Thyroid gland (tissue), 4 donors: ENCODE data around the gene HYAL2. TPM values are rescaled to one million over a fixed set of nuclear protein-coding genes. Genes with fewer than 3 reads are reported as not detected.

Experiments
- DNase-seq, 2 donors: peaks; one replicate each; pipeline ENCODE4 v3.0.0-alpha.2; 2019
- H3K27ac ChIP-seq, 3 donors: fragments of 200-600 bp; sonication (generic); 1 replicate in 2 of 3; 2 replicates in 1 of 3; pipeline ENCODE4 v1.5.1; 2016 to 2019; ENCODE audit warnings: mild to moderate bottlenecking in 1 of 3, moderate library complexity in 1 of 3
- H3K27me3 ChIP-seq: fragments of 200-600 bp; sonication (generic); one replicate; pipeline ENCODE4 v1.5.1; 2019
- H3K36me3 ChIP-seq, 2 donors: fragments of 200-600 bp; sonication (generic); one replicate each; pipeline ENCODE4 v1.5.1; 2016 to 2019
- H3K4me1 ChIP-seq, 2 donors: fragments of 200-600 bp; sonication (generic); one replicate each; pipeline ENCODE4 v1.5.1; 2017 to 2019
- H3K4me3 ChIP-seq, 3 donors: fragments of 200-600 bp; sonication (generic); replicated peaks in 1 of 3; 1 replicate in 2 of 3; 2 replicates in 1 of 3; pipeline ENCODE4 v1.5.1; 2016; ENCODE audit warnings: mild to moderate bottlenecking in 1 of 3
- H3K9me3 ChIP-seq: fragments of 200-600 bp; sonication (generic); one replicate; pipeline ENCODE4 v1.5.1; 2017
- CTCF ChIP-seq, 6 experiments: fragments of 200-600 bp in 3 of 6; fragments of 450-650 bp in 3 of 6; sonication (generic) in 3 of 6; IDR thresholded peaks; one replicate each; pipeline ENCODE4 v1.5.1; 2016 to 2019; ENCODE audit warnings: antibody characterized with exemption in 6 of 6, mild to moderate bottlenecking in 2 of 6, inconsistent platforms in 1 of 6, moderate library complexity in 1 of 6
- POLR2A ChIP-seq, 2 donors: fragments of 450-650 bp; IDR thresholded peaks; one replicate each; pipeline ENCODE4 v1.6.1; 2017; ENCODE audit warnings: antibody characterized with exemption in 2 of 2, mild to moderate bottlenecking in 2 of 2, moderate library complexity in 1 of 2
- WGBS, 2 donors: methylation state at CpG; one replicate each; pipeline ENCODE4 v1.1.5; 2017; 5-methylcytosine and 5-hydroxymethylcytosine counted together
- intact Hi-C: fragments of 100-400 bp; cut with DNase I; formaldehyde crosslinking; loops from one replicate; pipeline ENCODE4 v1.15.1; 2023
- total RNA-seq, 4 donors: library from RNA; depleted of rRNA; stranded (reverse); fragments of >200 nt; gene quantifications; one replicate each; pipeline ENCODE4 v1.2.3, GENCODE V29; 2016

Gene HYAL2
- total RNA-seq, 4 donors from 2014 or later = 133 to 206 (median 158) TPM

- Histone ChIP-seq H3K4me1 (peaks cover 55 to 65% of the 10 kb centered on the region in 2 donors), H3K27me3 (no peaks in the 10 kb centered on the region), H3K36me3 (peaks cover 23 to 28% of the 10 kb centered on the region in 2 donors), H3K4me3 (no peak overlapping the region), H3K27ac (peak overlapping the region in 1 of 3 donors; percentile 85), H3K9me3 (no peaks in the 10 kb centered on the region)
- intact Hi-C loops = no loop called here
- 74 to 84% methylated on average over 5 of the region's 5 CpGs for WGBS, 2 donors
- TF ChIP-seq CTCF (IDR thresholded peaks at IDR 0.05) (no peak), POLR2A (IDR thresholded peaks at IDR 0.05) (no peak)
- DNase-seq = no peak
Observed at GRCh38 chr3:50354186-50354764, 31.7 kb upstream of the HYAL2 start.

GRCh38 chr3:50353245-50354004 lies 30.9 kb upstream of the HYAL2 start:
- no peak for DNase-seq
- Histone ChIP-seq H3K36me3 (peaks cover 23 to 28% of the 10 kb centered on the region in 2 donors), H3K4me1 (peaks cover 53 to 65% of the 10 kb centered on the region in 2 donors), H3K4me3 (no peak overlapping the region), H3K27ac (no peak overlapping the region), H3K9me3 (no peaks in the 10 kb centered on the region), H3K27me3 (no peaks in the 10 kb centered on the region)
- TF ChIP-seq POLR2A (IDR thresholded peaks at IDR 0.05) = no peak
- TF ChIP-seq CTCF (IDR thresholded peaks at IDR 0.05) = no peak
- 85 to 88% methylated on average over 7 to 11 of the region's 12 CpGs for WGBS, 2 donors
- intact Hi-C loops = no loop called here

- Histone ChIP-seq H3K27ac (no peak overlapping the region), H3K9me3 (no peaks in the 10 kb centered on the region), H3K4me1 (peaks cover 46 to 59% of the 10 kb centered on the region in 2 donors), H3K36me3 (peaks cover 23 to 28% of the 10 kb centered on the region in 2 donors), H3K4me3 (no peak overlapping the region), H3K27me3 (no peaks in the 10 kb centered on the region)
- no peak for TF ChIP-seq POLR2A (IDR thresholded peaks at IDR 0.05)
- TF ChIP-seq CTCF (IDR thresholded peaks at IDR 0.05) = no peak
- DNase-seq = no peak
- intact Hi-C loops = no loop called here
- WGBS, 2 donors = 56 to 69% methylated on average over 2 of the region's 2 CpGs
Observed at GRCh38 chr3:50352781-50353180, 30.2 kb upstream of the HYAL2 start.

- 43 to 64% methylated on average over 10 to 11 of the region's 11 CpGs for WGBS, 2 donors
- TF ChIP-seq POLR2A (IDR thresholded peaks at IDR 0.05) (no peak), CTCF (IDR thresholded peaks at IDR 0.05) (no peak)
- H3K27me3 ChIP-seq = no peaks in the 10 kb centered on the region
- peak overlapping the region in 2 of 3 donors; percentile 9 to 90 for H3K27ac ChIP-seq
- H3K4me3 ChIP-seq = peak overlapping the region in 2 of 3 donors; percentile 56 to 75
- DNase-seq = no peak
- peaks cover 23 to 28% of the 10 kb centered on the region in 2 donors for H3K36me3 ChIP-seq
- intact Hi-C loops = no loop called here
- no peaks in the 10 kb centered on the region for H3K9me3 ChIP-seq
- H3K4me1 ChIP-seq = peaks cover 34 to 46% of the 10 kb centered on the region in 2 donors
Observed at GRCh38 chr3:50351323-50351697, 28.8 kb upstream of the HYAL2 start.
